NK-92 (cell line): ENCODE results near the gene DUSP5.

ENCODE experiments used
- DNase-seq: peaks from one replicate; lab custom pipeline; 2025; ENCODE audit not compliant: unreplicated experiment; lab: John Stamatoyannopoulos, UW

The DUSP5 gene

DNA sequence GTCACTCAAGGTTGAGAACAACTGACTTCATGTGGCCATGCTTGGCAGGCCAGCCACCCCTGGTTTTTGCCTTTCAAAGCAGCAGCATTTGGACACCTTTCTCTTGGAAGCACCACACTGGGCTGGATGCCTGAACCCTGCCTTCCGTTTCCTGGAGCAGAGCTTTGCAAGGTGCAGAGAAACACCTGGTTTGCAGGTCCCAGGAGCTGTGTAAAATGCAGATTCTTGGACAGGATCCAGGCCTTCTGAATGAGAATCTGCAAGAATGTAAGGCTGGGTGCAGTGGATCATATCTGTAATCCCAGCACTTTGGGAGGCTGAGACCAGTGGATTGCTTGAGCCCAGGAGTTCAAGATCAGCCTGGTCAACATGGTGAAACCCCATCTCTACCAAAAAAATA, 18.0 kb upstream of the DUSP5 start:
- no peak for DNase-seq

GRCh38 chr10:110480387-110480786, 17.3 kb upstream of the DUSP5 start:
- DNase-seq, result no peak

GRCh38 chr10:110481919-110482318, 15.8 kb upstream of the DUSP5 start:
- no peak for DNase-seq

DNA sequence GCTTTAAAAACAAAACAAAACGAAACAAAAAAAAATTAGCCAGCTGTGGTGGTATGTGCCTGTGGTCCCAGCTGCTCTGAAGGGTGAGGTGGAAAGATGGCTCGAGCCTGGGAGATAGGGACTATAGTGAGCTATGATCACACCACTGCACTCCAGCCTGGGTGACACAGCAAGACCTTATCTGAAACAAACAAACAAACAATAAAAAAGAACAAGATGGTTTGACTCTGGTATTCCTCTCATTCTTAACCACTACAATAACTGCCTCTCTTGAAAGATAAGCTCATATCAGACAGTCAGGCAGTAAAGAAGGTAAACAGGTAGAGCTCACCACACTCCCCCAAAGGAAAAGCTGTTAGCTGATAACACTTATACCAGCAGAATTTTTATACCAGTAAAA, 14.1 kb upstream of the DUSP5 start:
- no peak for DNase-seq

DNA sequence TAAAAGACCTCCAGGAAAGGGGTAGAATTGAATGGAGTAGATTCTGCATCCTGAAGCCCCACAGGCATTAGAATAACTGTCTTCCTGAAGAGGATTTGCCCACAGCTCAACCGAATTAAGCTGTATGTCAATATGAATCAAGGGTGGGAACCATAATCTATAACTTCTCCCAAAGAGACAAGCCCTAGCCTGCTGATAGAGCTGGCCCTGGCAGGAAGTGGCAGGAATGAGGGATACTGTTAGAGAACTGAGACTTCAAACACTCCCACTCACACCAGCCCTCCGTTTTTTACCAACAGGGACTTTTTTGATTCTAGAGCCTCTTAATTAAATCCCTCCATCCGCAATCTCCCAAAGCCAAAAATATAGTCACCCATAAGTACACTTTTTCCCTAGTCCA, 12.2 kb upstream of the DUSP5 start:
- DNase-seq, result no peak

GRCh38 chr10:110486680-110487410, 10.9 kb upstream of the DUSP5 start:
- no peak for DNase-seq

DNA sequence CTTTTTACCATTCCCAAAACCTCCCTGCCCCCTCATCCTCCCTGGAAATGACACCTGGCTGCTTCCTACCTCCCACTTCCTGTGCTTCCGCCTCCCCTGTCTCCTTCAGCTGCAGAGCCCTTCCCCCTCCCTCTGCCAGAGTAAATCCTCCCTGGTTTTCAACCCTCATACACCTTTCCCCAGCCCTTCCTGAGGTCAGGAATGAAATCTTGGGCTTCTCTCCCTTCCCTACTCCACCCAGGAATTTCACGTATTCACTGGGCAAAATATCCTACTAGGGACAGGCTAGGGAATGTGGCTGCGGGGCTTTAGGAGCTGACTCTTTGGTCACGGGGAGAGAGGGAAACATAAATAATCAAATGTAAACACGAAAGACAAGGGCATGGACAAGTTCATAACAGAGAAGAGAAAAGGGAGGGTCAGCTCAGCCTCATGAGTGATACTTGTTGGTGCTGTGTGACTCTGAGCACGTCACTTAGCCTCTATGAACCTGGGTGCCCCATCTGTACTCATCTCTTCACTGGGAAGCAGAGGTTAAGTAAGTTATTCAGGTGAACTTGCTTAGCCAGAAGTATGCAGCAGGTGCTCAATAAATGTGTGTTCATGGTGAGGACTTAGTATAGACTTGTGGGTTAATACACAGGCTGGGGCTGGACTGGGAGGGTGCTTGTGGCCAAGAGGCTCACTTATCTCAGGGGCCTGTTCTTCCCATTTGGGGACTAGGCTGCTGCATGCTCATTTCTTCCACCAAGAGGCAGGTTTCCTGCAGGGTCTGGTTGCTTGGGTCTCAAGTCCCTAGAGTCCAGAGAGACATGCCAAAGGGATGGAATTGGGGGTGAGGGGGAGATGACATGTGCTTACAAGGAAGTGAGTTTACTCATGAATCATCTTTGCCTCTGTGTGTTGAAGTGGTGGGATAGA, 10.0 kb upstream of the DUSP5 start:
- DNase-seq, result no peak

DNA sequence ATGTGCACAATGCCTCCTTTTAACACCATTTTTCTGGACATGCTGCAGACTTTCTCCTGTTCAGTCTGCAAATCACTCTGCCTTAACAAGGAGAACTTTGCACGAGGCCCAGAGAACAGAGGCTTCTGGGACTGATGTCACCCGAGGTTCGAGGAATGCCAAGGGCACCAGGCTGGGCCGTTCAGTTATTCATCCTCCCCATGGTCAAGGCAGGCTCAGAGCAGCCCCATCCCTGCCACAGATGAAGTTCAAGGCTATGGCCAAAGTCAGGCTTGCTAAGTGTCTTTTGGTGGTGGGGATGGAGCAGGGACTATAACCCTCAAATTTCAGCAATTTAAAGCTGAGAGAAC, 9.4 kb upstream of the DUSP5 start:
- DNase-seq, result no peak

- no peak for DNase-seq
These were observed 8.8 kb upstream of the DUSP5 start for GRCh38 chr10:110488940-110489339.

DNA sequence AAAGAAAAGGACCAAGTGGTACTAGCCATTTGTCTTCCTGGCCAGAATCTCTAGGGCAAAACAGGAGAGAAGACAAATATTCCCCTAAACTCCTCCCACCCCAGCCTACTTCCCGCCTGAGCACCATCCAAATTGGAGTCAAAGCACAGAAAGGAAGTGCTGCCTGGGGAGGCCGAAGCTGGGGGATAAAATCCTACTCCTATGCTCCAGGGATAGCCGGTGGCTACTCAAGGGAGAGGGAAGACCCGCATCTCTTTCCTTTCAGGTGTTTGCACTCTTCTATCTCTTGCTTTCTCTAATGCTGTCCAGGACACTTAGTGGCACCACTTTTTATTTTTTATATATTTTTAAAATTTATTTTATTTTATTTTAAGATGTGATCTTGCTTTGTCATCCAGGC, 7.1 kb upstream of the DUSP5 start:
- no peak for DNase-seq

DNA sequence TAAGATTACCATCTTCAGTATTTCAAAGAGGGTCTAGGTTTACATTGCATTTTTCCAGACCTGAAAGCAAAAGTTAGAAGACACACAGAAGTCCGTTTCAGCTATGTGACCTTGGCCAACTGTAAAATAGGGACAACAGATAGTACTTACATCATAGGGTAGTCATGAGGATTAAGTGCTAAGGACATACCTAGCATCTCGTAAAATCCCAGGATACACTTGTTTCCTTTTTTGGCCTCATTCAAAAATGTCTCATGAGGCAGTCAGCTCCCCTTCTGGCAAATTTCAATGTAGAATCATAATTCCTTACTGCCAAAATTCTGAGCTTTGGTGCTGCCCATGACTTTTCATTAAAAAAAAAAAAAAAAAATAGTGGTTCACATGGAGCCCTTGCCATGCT, 6.4 kb upstream of the DUSP5 start:
- no peak for DNase-seq

GRCh38 chr10:110492069-110492822, 5.5 kb upstream of the DUSP5 start:
- DNase-seq, result no peak

DNA sequence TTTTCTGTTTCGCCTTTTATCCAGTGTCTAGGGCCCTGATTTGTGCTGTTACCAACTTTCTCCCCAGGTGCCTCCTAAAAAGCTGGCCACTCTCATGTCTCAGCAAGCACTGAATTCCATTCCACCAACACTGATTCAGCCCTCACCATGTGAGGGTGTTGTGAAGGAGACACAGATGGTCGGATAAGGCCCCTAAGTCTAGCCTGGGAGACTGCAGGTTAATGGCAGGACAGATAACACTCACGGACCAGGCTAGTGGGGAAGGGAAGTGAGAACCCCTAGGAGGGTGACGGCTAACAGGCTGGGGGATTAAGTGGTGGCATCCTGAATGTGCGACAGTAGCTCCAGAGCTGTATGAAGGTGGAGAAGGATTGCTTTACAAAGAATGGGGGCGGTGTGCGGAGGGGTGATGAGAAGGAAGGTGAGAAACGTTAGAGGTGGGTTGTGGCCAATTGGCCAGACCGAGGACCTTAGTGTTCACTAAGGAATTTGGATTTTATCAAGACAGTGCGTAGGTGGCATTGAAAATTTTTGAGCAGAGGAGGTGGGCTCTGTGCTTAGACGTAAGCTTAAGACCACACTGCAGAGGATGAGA, 3.8 kb upstream of the DUSP5 start:
- DNase-seq, result no peak

- DNase-seq, result no peak
These were observed 3.2 kb upstream of the DUSP5 start for GRCh38 chr10:110494532-110494931.

DNA sequence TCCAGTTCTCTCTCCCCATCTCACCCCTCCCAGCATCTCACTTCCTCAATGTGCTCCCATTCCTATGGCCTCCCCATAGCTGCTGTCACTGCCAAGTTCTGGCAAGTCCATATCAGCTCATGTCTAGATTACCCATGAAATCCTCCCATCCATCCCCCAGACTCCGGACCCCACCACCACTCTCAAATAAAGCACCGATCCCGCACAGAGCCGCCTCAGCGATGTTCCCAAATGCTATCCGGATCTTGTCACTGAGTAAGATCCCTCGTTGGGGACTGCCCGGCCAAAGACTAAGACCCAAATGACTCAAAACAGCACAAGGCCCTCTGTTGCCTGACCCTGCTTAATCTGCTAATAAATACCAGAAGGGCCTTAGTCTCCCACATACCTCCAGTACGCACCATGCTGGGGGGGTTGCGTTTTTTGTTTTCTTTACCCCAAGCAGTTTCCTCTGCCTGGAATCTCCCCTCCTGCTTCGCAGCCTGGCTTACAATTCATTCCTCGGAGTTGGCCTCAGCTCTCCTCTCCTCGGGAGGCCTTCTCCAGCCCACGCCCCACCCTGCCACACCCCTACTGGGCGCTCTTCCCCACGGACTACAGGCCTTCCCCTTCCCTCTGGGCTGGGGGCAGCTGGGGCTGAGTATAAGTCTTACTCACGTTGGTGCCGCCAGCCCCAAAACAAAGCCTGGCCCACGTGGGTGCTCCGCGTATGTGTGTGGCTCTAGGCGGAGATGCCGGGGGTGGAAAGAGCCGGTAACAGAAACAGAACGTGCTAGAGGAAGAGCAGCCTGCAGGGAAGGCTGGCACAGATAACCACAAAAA, 1.8 kb upstream of the DUSP5 start:
- DNase-seq, result no peak

DNA sequence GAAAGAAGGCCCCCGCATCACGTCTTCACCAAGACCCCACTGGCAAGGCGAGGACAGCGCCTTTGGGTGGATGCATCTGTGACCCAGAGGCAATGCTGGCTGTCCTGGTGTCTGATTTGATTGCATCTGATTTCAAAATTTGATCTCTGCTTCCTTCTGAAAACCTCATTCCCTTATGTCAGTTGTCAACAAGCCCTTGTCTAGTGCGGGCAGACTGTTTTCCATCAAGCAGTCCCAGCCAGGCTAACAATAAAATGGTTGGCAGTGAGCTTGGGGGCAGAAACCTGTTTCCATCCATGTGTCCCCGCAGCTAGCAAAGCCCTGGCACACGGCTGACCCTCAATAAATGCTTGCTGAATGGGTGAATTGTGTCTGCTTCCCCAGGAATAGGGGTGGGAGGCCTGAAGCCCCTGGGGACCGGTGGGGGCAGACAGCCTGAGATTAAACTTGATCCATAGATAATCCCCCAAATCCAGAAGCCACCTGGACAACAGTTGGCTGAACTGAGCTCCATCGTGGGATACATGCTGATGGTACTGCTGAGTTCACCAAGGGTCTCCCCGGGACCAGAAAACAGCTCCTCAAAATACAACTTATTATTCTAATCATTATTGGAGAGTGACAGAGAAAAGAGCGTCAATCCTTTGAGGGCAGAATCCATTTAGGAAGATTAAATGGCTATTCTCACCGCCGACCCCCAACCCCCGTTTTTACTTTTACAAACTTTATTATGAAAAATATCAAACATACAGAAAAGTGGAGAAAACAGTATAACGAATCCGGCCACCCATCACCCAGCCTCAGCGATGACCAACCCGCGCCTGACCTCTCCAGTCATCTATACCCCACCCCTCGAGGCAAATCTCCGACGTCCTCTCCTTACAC, 912 bp upstream of the DUSP5 start:
- no peak for DNase-seq

- DNase-seq, result no peak
These were observed 627 bp downstream of the DUSP5 start for GRCh38 chr10:110498087-110498981.

DNA sequence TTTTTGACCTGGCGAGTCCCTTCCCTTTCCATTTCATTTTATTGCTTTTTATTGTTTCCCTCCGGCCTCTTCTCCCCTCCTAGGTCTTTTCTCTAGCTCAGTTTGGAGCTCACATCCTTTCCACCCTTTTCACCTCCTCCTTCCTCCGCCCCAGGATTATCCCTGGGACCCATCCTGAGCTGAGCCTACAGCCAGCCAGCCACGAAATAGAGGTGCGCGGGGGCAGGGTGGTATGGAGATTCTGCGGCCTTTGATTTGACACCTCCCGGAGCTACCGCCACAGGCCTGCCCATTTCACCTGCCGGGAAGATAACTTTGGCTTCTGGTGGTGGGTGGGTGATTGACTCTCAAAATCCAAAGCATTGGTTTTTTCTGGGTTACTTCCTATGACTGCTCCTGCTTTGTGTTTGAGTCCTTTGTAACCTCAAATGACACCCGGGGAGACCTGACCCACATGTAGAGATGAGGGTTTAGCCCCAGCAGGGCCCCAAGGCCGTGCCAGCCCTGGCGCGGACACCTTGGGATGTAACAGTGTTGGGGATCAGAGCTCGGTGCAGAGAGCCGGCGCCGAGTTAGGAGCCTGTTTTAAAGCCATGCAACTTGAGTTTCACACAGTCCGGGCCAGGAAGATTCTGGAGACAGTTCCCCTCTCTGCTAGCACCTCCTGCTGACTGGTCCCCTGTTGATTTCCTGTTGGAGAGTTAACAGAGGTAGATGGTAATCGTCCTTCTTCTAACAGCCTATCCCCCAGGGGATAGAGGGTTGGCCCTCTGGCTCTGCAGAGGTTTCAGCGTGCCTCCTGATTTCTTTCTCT, 1.5 kb downstream of the DUSP5 start:
- DNase-seq, result no peak
